HG03442 (cell line): ENCODE measurements around the gene TRAPPC11.

ENCODE experiments used
- ATAC-seq: cut with Tn5 transposase; IDR thresholded peaks from one replicate; pipeline ENCODE4 v1.9.1; 2021; ENCODE audit warnings: mild to moderate bottlenecking, moderate library complexity; ENCODE audit not compliant: unreplicated experiment

Gene TRAPPC11

DNA sequence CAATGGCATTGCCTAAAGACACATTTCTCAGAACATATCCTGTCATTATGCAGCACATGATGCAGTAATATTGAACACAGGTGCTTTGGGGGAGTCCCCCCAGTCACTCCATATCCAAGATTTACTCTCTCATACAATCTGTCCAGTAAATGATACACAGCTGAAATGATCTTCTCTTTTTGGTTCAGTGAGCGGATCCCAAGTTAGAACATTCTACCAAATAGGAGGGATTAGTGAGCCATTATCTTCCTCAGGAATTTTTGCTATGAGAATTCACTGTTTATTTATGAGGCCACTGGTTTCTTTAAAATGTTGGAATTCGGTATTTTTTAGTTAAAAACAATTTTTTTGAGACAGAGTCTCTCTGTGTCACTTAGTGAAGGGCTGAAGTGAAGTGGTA lies 96.5 kb downstream of the TRAPPC11 start:
- no peak for ATAC-seq

DNA sequence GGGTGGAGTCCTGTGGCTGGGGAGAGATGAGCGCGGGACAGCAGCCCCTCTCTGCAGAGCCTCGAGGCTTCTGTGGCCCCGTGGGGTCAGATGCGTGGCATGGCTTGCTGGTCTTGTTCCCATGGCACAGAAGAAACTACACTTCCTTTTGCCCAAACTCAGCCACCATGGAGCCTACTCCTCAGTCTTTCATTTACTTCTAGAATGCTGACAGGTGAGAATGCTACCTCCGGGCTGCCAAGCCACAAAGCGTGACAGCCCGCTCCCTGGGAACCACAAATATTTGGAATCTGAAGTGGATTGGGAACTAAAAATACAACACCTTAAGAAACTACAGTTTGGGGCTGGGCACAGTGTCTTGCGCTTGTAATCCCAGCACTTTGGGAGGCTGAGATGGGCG lies 98.0 kb downstream of the TRAPPC11 start:
- ATAC-seq, result no peak

DNA sequence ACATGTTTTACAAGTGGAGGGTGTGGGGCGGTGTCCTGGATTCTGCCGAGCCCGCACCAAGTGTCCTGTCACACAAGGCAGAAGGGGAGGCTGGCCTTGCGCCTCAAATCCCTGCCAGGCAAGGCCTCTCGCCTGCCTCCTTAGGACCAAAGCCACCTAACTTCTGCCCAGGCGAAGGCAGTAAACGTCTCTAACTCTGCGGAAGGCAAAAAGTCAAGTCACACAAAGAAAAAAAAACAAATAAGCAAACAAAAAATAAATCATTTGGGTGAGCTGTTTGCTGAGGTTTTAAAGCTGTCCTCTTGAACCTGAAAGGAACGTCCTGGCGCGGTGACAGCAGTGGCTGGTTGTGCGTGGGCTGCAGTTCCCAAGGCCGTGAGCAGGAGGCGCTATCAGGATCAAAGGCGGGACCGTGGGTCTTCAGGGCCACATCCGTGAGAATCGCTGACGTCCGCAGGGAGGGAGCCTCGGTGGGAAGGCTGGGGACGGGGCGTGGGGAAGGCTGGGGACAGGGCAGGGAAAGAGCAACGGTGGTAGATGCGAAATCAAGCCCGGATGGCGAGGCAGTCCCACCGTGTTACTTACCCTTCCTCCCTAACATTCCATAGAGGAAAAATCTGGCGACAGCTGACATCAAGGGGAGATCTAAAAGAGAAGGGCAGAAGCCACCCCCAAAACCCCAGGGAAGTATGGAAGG lies 99.1 kb downstream of the TRAPPC11 start:
- no peak for ATAC-seq

DNA sequence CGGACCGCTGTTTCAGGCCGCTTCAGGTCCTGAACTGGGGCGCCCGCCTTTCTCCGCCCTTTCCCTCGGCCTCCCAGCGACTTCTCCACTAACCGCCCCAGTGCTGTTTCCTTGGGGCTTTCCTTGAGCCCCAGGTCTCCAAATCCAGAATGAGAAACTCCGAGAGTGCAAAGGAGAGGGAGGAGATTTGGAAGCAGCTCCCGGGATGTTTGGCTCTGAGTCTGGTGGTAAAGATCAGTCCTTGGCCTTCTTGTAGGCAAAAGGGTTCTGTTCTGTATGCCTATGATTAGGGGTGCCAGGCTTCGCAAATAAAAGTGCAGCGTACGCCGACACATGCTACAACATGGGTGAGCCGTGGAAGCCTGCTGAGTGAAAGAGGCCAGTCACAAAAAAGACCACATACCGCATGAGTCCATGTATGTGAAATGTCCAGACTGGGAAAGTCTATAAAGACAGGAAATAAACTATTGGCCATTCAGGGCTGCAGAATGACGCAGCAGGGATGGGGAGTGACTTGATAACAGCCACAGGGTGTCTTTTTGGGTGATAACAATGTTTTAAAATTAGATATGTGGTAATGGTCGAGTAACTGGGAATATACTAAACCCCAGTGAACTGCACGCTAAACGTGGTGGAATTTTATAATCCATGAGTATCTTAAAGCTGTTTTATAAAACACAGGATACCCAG lies 99.8 kb downstream of the TRAPPC11 start:
- no peak for ATAC-seq

DNA sequence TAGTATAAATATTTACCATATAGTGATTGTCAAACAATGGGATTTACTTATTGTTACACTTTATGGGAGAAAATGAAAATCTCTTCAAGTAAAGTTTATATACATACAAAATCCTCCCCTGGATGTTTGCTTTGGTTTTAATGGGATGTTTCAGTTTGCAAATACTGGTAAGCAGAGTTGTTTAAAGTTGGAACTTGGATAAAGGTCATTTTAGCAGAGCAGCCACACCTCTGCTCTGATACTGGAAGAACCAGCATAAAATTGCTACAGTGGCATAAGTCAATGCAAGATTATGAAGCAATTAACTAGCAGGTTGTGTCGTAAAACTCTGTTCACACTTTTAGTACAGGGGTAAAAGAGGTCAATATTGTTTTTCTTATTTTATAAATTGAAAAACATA lies 101.2 kb downstream of the TRAPPC11 start:
- ATAC-seq, result no peak
